ENCODE measurements around the gene KRTAP29-1.

The KRTAP29-1 gene

DNA sequence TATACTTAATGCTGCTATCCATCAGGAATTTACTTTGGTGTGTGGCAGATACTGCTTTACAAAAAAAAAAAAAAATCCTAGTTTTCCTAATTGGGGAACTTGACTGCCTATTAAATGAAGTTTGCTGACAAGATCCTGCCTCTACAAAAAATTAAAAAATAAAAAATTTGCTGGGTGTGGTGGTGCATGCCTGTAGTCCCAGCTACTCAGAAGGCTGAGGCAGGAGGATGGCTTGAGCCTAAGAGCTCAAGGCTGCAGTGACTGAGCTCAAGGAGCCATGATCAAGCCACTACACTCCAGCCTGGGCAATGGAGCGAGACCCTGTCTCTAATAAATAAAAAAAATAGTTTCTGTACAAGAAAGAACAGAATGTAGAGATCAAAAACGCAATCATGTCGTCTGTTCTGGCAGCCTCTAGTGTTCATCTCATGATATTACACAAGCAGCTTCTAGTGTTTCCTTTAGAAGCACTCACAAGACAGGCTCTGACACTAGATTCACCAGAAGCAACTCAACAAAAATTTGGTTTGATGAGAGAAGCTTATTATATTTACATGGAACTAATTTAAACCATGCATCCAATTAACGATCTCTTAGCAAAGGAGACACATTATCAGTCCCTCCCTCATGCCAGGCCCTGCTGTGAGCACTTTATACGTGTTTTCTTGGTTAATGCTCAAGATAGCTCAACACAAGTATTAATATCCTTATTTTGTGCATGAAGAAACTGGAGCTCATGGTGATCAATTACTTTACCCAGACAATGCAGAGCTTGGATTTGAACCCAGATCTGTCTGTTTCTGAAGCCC lies 19.6 kb upstream of the KRTAP29-1 start:
- H3K4me3 ChIP-seq (ENCODE audit: low read length) = no peak overlapping the region
- TF ChIP-seq, protein P1, sequence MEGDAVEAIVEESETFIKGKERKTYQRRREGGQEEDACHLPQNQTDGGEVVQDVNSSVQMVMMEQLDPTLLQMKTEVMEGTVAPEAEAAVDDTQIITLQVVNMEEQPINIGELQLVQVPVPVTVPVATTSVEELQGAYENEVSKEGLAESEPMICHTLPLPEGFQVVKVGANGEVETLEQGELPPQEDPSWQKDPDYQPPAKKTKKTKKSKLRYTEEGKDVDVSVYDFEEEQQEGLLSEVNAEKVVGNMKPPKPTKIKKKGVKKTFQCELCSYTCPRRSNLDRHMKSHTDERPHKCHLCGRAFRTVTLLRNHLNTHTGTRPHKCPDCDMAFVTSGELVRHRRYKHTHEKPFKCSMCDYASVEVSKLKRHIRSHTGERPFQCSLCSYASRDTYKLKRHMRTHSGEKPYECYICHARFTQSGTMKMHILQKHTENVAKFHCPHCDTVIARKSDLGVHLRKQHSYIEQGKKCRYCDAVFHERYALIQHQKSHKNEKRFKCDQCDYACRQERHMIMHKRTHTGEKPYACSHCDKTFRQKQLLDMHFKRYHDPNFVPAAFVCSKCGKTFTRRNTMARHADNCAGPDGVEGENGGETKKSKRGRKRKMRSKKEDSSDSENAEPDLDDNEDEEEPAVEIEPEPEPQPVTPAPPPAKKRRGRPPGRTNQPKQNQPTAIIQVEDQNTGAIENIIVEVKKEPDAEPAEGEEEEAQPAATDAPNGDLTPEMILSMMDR (conservative IDR thresholded peaks at IDR 0.05; ENCODE audit: low read depth, low read length) = peak; percentile 92
- peak; percentile 15 for DNase-seq (ENCODE audit: low read depth)

DNA sequence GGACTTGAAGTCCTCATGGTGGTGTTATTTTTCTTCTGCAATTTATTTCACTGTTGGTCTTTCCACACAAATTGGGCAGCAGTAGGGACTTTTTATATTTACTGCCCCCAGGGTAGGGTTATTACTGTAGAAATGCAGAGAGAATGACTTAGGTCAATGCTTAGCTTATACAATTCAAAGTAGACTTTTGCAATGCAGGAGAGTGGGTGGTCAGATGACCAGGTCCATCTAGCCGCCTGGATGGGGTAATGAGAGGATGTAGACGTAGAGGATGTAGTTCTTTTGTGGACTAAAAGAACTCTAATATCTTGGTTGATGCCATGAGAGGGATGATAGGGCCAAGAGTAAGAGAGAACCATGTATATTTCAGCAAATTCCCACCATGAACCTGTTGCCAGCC lies 15.6 kb upstream of the KRTAP29-1 start:
- TF ChIP-seq, protein P1 (conservative IDR thresholded peaks at IDR 0.05; ENCODE audit: low read depth, low read length) = no peak
- DNase-seq (ENCODE audit: low read depth) = no peak

DNA sequence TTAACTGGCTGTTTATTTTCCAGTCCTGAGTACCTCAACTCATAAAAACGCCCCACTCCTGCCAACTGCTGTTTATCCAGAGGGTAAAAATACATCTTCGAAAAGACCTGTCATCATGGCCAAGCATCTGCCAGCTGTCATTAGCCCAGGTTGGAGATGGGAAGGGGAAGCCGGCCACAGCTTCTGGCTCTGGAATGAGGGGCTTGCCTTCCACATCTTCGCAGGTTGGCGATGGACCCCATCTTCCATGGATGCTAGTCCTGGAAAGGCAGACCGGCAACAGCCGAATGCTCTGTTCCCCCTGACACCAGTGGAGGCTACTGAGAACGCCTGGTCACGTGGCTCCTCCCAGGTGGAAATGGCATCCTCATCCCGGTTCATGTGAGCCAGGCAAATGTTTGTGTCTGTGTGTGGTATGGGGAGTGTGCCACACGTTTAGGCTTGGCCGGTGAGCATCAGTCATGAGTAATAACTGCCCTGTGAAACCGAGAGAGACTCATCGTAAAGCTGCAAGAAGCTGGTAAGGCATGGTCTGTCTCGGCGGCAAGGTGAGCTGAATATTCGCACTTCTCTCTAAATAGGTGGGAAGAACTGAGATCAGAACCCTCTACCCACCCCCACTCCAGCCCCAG lies 13.3 kb upstream of the KRTAP29-1 start:
- no peak overlapping the region for H3K4me3 ChIP-seq (ENCODE audit: low read length)
- DNase-seq (ENCODE audit: low read depth) = no peak
- TF ChIP-seq, protein P1 (conservative IDR thresholded peaks at IDR 0.05; ENCODE audit: low read depth, low read length) = no peak

More for the DNA sequence above, 15.6 kb upstream of the KRTAP29-1 start:
- H3K4me3 ChIP-seq (ENCODE audit: low read length) = no peak overlapping the region

DNA sequence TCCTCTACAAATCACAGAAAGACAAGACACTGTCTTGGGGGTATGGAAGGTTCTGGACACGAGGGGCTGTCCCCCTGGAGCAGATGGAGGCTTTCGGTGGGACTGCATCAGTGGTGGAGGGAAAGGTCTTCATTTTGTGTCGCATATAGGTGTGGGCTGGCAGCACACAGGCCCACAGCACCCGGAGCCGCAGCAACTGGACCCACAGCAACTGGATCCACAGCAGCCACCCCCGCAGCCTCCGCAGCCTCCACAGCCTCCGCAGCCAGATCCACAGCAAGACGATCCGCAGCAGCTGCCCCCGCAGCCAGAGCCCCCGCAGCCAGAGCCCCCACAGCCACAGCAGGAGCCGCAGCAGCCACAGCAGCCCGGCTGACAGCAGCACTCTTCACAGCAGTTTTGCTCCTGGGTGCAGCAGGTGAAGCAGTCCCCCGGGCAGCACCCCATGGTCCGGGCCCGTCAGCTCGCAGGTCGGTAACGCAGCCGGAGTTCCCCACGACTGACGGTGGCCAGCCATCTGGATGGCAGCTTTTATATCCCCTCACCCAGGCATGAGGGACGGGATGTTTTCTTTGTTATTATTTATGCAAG lies 12.6 kb upstream of the KRTAP29-1 start, which contains the start of gene KRTAP17-1:
Gene KRTAP17-1, minus strand, starts transcription at position 507 of the 591 bp plus-strand sequence. Its CDS starts 60 bp downstream, at position 447.
- H3K4me3 ChIP-seq (ENCODE audit: low read length) = no peak within 1 kb of the TSS
- TF ChIP-seq, protein P1 (conservative IDR thresholded peaks at IDR 0.05; ENCODE audit: low read depth, low read length) = no peak
- DNase-seq (ENCODE audit: low read depth) = no peak

DNA sequence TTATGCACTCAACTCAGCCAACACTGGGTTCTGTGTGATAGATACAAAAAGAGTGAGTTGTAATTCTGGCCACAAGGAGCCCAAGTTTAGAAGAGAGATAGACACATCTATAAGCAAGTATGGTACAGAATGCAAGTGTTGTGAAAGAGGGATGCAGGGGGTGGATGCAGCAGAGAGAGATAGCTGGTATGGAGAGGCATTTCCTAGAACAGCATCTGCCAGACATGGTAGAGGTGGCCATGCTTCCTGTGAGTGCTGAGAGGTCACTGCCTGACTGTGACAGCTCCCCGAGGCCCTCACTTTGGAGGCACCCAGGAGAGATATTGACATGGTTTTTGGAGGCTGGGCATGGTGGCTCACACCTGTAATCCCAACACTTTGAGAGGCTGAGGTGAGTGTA lies 8.5 kb upstream of the KRTAP29-1 start:
- TF ChIP-seq, protein P1 (conservative IDR thresholded peaks at IDR 0.05; ENCODE audit: low read depth, low read length) = no peak
- no peak for DNase-seq (ENCODE audit: low read depth)
- no peak overlapping the region for H3K4me3 ChIP-seq (ENCODE audit: low read length)

DNA sequence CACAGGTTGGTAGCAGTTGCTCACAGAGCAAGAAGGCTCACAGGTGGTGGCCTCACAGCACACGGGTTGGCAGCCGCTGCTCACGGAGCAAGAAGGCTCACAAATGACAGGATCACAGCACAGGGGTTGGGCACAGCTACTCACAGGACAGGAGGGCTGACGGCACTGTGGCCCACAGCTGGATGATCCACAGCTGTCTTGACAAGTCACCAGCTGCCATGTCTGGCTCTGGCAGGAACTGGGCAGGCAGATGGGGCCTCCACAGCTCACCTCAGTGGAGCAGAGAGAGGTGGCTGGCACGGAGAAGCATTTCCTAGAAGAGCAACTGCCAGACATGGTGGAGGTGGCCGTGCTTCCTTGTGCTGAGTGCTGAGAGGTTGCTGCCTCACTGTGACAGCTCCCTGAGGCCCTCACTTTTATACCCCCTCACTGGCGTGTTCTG lies 6.3 kb upstream of the KRTAP29-1 start, which contains the start of gene KRTAP16-1:
Gene KRTAP16-1, minus strand, starts transcription at position 392 of the 442 bp plus-strand sequence. Its CDS starts 56 bp downstream, at position 336.
- no peak for DNase-seq (ENCODE audit: low read depth)
- no peak within 1 kb of the TSS for H3K4me3 ChIP-seq (ENCODE audit: low read length)
- TF ChIP-seq, protein P1 (conservative IDR thresholded peaks at IDR 0.05; ENCODE audit: low read depth, low read length) = no peak
